Measurements from ENCODE around the gene IFT57.
A peak's percentile ranks its signal among the peaks of the same experiment; 100 is the strongest.

The IFT57 gene

DNA sequence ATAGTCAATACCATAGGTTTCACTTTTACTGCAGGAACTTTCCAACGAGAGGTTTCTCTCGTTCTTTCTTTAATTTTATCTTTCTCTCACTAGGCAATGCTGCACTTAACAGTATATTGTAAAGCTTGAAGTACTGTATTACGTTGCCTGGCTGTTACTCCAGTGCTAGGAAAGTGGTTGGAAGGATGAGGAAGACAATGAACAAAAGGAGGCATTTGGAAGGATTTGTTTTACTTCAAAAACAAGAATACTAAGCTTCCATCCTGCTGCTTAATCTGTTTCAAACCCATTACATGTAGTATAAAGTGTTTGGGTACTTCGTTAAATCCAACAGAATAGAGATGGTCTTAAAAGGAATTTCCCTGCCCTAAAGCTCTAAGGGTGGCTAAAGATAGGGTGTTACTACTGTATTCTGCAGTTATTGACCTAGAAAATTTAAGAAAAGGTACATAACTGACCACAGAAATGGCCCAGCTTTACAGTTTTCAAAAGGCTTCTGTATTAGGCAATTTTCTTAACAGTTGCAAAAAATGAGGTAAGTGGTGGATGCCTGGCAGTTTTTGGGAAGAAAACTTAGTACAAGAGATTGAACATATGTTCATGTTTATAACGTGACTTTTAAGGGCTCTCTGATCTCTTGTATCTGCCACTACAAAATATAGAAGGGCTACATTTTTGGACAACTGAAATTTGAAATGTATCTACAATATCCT is 785 bp upstream of the IFT57 start:
- peaks cover 12 to 26% of the 10 kb centered on the region in 2 donors for H3K4me1 ChIP-seq (ENCODE audit: control insufficient read depth in 1 of 2, insufficient read depth in 2 of 2, low read length in 2 of 2)
- H3K36me3 ChIP-seq (ENCODE audit: control insufficient read depth in 1 of 2, insufficient read depth in 2 of 2, low read length in 2 of 2), result peaks cover 0 to 3% of the 10 kb centered on the region in 2 donors
- H3K27ac ChIP-seq (ENCODE audit: low read depth, low read length), result peak overlapping the region; percentile 61
- H3K27me3 ChIP-seq (ENCODE audit: control insufficient read depth in 1 of 2, insufficient read depth in 2 of 2, low read length in 2 of 2), result no peaks in the 10 kb centered on the region
- H3K9me3 ChIP-seq (ENCODE audit: control insufficient read depth in 1 of 2, low read length in 2 of 2), result no peaks in the 10 kb centered on the region
- peak overlapping the region; percentile 52 to 84 for H3K9ac ChIP-seq (ENCODE audit: low read depth in 1 of 2, low read length in 2 of 2)
- H3K4me3 ChIP-seq (ENCODE audit: low read depth in 1 of 2, low read length in 2 of 2), result peak overlapping the region; percentile 93

DNA sequence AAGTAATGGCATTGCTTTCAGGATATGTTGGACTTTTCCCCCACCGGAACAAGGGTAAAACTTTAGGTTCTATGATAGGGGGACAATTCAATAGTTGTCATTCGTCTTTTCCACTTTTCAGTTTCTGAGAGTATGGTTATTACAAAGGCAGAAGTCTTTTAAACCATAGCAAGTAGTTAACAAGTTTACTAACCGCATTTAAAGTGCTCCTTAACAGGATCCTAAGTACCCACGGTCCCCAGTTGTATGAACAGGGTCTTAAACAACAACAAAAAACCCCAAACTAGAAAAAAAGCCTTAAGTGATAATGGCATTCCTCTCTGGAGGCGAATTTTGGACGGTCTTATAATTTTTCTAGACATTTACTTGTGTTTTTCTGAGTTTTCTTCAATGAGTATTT is 831 bp downstream of the IFT57 start:
- Histone ChIP-seq H3K27ac (ENCODE audit: low read depth, low read length) (no peak overlapping the region), H3K9ac (ENCODE audit: low read depth in 1 of 2, low read length in 2 of 2) (peak overlapping the region; percentile 52 to 84), H3K4me3 (ENCODE audit: low read depth in 1 of 2, low read length in 2 of 2) (peak overlapping the region; percentile 93), H3K4me1 (ENCODE audit: control insufficient read depth in 1 of 2, insufficient read depth in 2 of 2, low read length in 2 of 2) (peaks cover 12 to 26% of the 10 kb centered on the region in 2 donors), H3K9me3 (ENCODE audit: control insufficient read depth in 1 of 2, low read length in 2 of 2) (no peaks in the 10 kb centered on the region), H3K36me3 (ENCODE audit: control insufficient read depth in 1 of 2, insufficient read depth in 2 of 2, low read length in 2 of 2) (peaks cover 0 to 3% of the 10 kb centered on the region in 2 donors), H3K27me3 (ENCODE audit: control insufficient read depth in 1 of 2, insufficient read depth in 2 of 2, low read length in 2 of 2) (no peaks in the 10 kb centered on the region)

DNA sequence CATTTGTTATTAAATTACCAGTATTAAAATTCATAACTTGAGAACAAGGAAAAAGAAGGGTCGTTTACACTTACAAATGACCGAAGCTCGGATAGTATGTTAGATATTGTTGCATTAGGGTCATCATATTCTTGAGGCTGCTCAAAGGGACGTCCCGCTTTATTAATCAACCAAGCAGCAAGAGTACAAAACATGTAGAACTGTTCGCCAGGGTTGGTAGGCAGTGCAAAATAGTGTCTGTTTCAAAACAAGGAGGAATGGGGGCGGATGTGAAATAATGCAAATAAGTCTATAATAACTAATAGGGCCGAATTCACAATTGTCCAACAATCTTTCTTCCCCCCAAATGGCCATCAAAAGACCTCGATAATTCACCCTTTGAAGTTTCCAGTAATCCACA is 2.9 kb downstream of the IFT57 start:
- no peak overlapping the region for H3K9ac ChIP-seq (ENCODE audit: low read depth in 1 of 2, low read length in 2 of 2)
- no peaks in the 10 kb centered on the region for H3K9me3 ChIP-seq (ENCODE audit: control insufficient read depth in 1 of 2, low read length in 2 of 2)
- no peak overlapping the region for H3K4me3 ChIP-seq (ENCODE audit: low read depth in 1 of 2, low read length in 2 of 2)
- peaks cover 12 to 24% of the 10 kb centered on the region in 2 donors for H3K4me1 ChIP-seq (ENCODE audit: control insufficient read depth in 1 of 2, insufficient read depth in 2 of 2, low read length in 2 of 2)
- no peak overlapping the region for H3K27ac ChIP-seq (ENCODE audit: low read depth, low read length)
- H3K36me3 ChIP-seq (ENCODE audit: control insufficient read depth in 1 of 2, insufficient read depth in 2 of 2, low read length in 2 of 2), result peaks cover 0 to 3% of the 10 kb centered on the region in 2 donors
- H3K27me3 ChIP-seq (ENCODE audit: control insufficient read depth in 1 of 2, insufficient read depth in 2 of 2, low read length in 2 of 2), result no peaks in the 10 kb centered on the region

DNA sequence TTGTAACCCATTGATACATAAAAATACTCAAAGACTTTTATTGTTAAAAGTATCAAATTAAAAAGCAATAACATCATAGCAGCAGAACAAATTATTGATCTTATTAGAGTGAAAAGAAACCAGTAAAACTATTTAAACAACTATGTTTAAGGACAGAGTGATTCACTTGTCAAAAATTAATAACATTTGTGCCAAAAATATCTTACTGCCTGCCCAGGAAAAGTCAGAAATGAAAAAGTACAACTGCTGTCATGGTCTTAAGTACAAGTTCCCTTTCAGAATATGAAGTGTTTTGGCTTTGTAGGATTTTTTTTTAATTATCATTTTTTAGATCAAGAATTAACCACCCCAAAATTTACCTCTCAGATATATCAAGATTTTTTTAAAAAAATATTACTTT is 3.4 kb downstream of the IFT57 start:
- no peaks in the 10 kb centered on the region for H3K9me3 ChIP-seq (ENCODE audit: control insufficient read depth in 1 of 2, low read length in 2 of 2)
- no peak overlapping the region for H3K4me3 ChIP-seq (ENCODE audit: low read depth in 1 of 2, low read length in 2 of 2)
- no peak overlapping the region for H3K9ac ChIP-seq (ENCODE audit: low read depth in 1 of 2, low read length in 2 of 2)
- peaks cover 7 to 19% of the 10 kb centered on the region in 2 donors for H3K4me1 ChIP-seq (ENCODE audit: control insufficient read depth in 1 of 2, insufficient read depth in 2 of 2, low read length in 2 of 2)
- H3K27me3 ChIP-seq (ENCODE audit: control insufficient read depth in 1 of 2, insufficient read depth in 2 of 2, low read length in 2 of 2), result no peaks in the 10 kb centered on the region
- peaks cover 0 to 3% of the 10 kb centered on the region in 2 donors for H3K36me3 ChIP-seq (ENCODE audit: control insufficient read depth in 1 of 2, insufficient read depth in 2 of 2, low read length in 2 of 2)
- H3K27ac ChIP-seq (ENCODE audit: low read depth, low read length), result no peak overlapping the region

- H3K27me3 ChIP-seq (ENCODE audit: control insufficient read depth in 1 of 2, insufficient read depth in 2 of 2, low read length in 2 of 2), result no peaks in the 10 kb centered on the region
- H3K9me3 ChIP-seq (ENCODE audit: control insufficient read depth in 1 of 2, low read length in 2 of 2), result no peaks in the 10 kb centered on the region
- H3K4me3 ChIP-seq (ENCODE audit: low read depth in 1 of 2, low read length in 2 of 2), result no peak overlapping the region
- peaks cover 0 to 6% of the 10 kb centered on the region in 2 donors for H3K4me1 ChIP-seq (ENCODE audit: control insufficient read depth in 1 of 2, insufficient read depth in 2 of 2, low read length in 2 of 2)
- no peak overlapping the region for H3K27ac ChIP-seq (ENCODE audit: low read depth, low read length)
- no peak overlapping the region for H3K9ac ChIP-seq (ENCODE audit: low read depth in 1 of 2, low read length in 2 of 2)
- H3K36me3 ChIP-seq (ENCODE audit: control insufficient read depth in 1 of 2, insufficient read depth in 2 of 2, low read length in 2 of 2), result peaks cover 3 to 8% of the 10 kb centered on the region in 2 donors
These were observed 6.4 kb downstream of the IFT57 start for GRCh38 chr3:108215871-108216270.

DNA sequence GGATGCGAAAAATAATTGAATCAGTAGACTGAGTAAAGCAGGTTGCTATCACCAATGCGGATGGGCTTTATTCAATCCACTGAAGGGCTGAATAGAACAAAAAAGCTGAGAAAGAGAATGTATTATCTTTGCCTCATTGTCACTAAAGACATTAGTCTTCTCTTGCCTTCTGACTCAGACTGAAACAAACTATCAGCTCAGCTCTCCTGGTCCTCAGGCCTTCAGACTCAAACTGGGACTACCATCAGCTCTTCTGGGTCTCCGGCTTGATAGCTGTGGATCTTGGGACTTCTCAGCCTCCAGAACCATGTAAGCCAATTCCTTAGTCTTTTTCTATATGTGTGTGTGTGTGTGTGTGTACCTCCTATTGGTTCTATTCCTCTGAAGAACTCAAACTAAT is 12.6 kb downstream of the IFT57 start:
- Histone ChIP-seq H3K9ac (ENCODE audit: low read depth in 1 of 2, low read length in 2 of 2) (no peak overlapping the region), H3K4me1 (ENCODE audit: control insufficient read depth in 1 of 2, insufficient read depth in 2 of 2, low read length in 2 of 2) (no peaks in the 10 kb centered on the region), H3K27ac (ENCODE audit: low read depth, low read length) (no peak overlapping the region), H3K9me3 (ENCODE audit: control insufficient read depth in 1 of 2, low read length in 2 of 2) (no peaks in the 10 kb centered on the region), H3K36me3 (ENCODE audit: control insufficient read depth in 1 of 2, insufficient read depth in 2 of 2, low read length in 2 of 2) (peaks cover 0 to 8% of the 10 kb centered on the region in 2 donors), H3K27me3 (ENCODE audit: control insufficient read depth in 1 of 2, insufficient read depth in 2 of 2, low read length in 2 of 2) (no peaks in the 10 kb centered on the region), H3K4me3 (ENCODE audit: low read depth in 1 of 2, low read length in 2 of 2) (no peak overlapping the region)

- Histone ChIP-seq H3K4me1 (ENCODE audit: control insufficient read depth in 1 of 2, insufficient read depth in 2 of 2, low read length in 2 of 2) (no peaks in the 10 kb centered on the region), H3K27ac (ENCODE audit: low read depth, low read length) (no peak overlapping the region), H3K9ac (ENCODE audit: low read depth in 1 of 2, low read length in 2 of 2) (no peak overlapping the region), H3K4me3 (ENCODE audit: low read depth in 1 of 2, low read length in 2 of 2) (no peak overlapping the region), H3K36me3 (ENCODE audit: control insufficient read depth in 1 of 2, insufficient read depth in 2 of 2, low read length in 2 of 2) (peaks cover 0 to 8% of the 10 kb centered on the region in 2 donors), H3K9me3 (ENCODE audit: control insufficient read depth in 1 of 2, low read length in 2 of 2) (no peaks in the 10 kb centered on the region), H3K27me3 (ENCODE audit: control insufficient read depth in 1 of 2, insufficient read depth in 2 of 2, low read length in 2 of 2) (no peaks in the 10 kb centered on the region)
These were observed 13.4 kb downstream of the IFT57 start for GRCh38 chr3:108208831-108209230.

GRCh38 chr3:108202834-108203233 is 19.4 kb downstream of the IFT57 start:
- Histone ChIP-seq H3K27ac (ENCODE audit: low read depth, low read length) (no peak overlapping the region), H3K4me3 (ENCODE audit: low read depth in 1 of 2, low read length in 2 of 2) (no peak overlapping the region), H3K27me3 (ENCODE audit: control insufficient read depth in 1 of 2, insufficient read depth in 2 of 2, low read length in 2 of 2) (no peaks in the 10 kb centered on the region), H3K9ac (ENCODE audit: low read depth in 1 of 2, low read length in 2 of 2) (no peak overlapping the region), H3K4me1 (ENCODE audit: control insufficient read depth in 1 of 2, insufficient read depth in 2 of 2, low read length in 2 of 2) (no peaks in the 10 kb centered on the region), H3K9me3 (ENCODE audit: control insufficient read depth in 1 of 2, low read length in 2 of 2) (no peaks in the 10 kb centered on the region), H3K36me3 (ENCODE audit: control insufficient read depth in 1 of 2, insufficient read depth in 2 of 2, low read length in 2 of 2) (no peaks in the 10 kb centered on the region)

- Histone ChIP-seq H3K9ac (ENCODE audit: low read depth in 1 of 2, low read length in 2 of 2) (no peak overlapping the region), H3K36me3 (ENCODE audit: control insufficient read depth in 1 of 2, insufficient read depth in 2 of 2, low read length in 2 of 2) (no peaks in the 10 kb centered on the region), H3K27me3 (ENCODE audit: control insufficient read depth in 1 of 2, insufficient read depth in 2 of 2, low read length in 2 of 2) (no peaks in the 10 kb centered on the region), H3K27ac (ENCODE audit: low read depth, low read length) (no peak overlapping the region), H3K4me3 (ENCODE audit: low read depth in 1 of 2, low read length in 2 of 2) (no peak overlapping the region), H3K9me3 (ENCODE audit: control insufficient read depth in 1 of 2, low read length in 2 of 2) (no peaks in the 10 kb centered on the region), H3K4me1 (ENCODE audit: control insufficient read depth in 1 of 2, insufficient read depth in 2 of 2, low read length in 2 of 2) (no peaks in the 10 kb centered on the region)
These were observed 20.1 kb downstream of the IFT57 start for GRCh38 chr3:108202080-108202479.

DNA sequence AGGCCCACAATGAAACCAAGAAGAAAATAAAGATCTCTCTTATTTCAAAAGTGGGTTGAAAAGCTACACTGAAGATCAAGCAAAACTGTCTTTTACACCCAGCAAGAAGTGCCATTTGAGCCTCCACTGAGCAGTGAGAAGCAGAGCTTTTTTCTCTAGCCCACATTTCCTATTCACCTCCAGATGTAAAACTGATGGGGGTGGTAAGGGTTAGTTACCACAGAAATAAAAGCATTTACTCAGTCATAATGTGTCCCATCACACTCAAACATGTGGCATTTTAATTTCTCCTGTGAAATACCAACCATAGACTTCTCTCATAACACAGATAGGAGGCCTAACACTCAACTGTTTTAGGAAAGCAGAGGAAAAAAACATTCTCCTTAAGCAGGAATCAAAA is 21.0 kb downstream of the IFT57 start:
- no peaks in the 10 kb centered on the region for H3K9me3 ChIP-seq (ENCODE audit: control insufficient read depth in 1 of 2, low read length in 2 of 2)
- no peaks in the 10 kb centered on the region for H3K27me3 ChIP-seq (ENCODE audit: control insufficient read depth in 1 of 2, insufficient read depth in 2 of 2, low read length in 2 of 2)
- H3K27ac ChIP-seq (ENCODE audit: low read depth, low read length), result no peak overlapping the region
- no peak overlapping the region for H3K4me3 ChIP-seq (ENCODE audit: low read depth in 1 of 2, low read length in 2 of 2)
- H3K36me3 ChIP-seq (ENCODE audit: control insufficient read depth in 1 of 2, insufficient read depth in 2 of 2, low read length in 2 of 2), result no peaks in the 10 kb centered on the region
- H3K9ac ChIP-seq (ENCODE audit: low read depth in 1 of 2, low read length in 2 of 2), result no peak overlapping the region
- H3K4me1 ChIP-seq (ENCODE audit: control insufficient read depth in 1 of 2, insufficient read depth in 2 of 2, low read length in 2 of 2), result no peaks in the 10 kb centered on the region

Measured in duodenal mucosa (tissue), 2 donors.